ENCODE data around the gene PLCH2.

GRCh38 chr1:2466270-2466665 is 9.8 kb upstream of the PLCH2 start:
- no peak for TF ChIP-seq CTCF (conservative IDR thresholded peaks at IDR 0.05; ENCODE audit: low read length)
- TF ChIP-seq EZH2phosphoT487 (IDR thresholded peaks at IDR 0.05; ENCODE audit: borderline replicate concordance, low read depth, low read length): no peak
